Pancreas (tissue), 10 donors: ENCODE measurements around the gene OARD1. TPM values are rescaled to one million over a fixed set of nuclear protein-coding genes. Genes with fewer than 3 reads are reported as not detected.

ENCODE experiments used
- ATAC-seq, 4 donors: fragments of 200-7000 bp; cut with Tn5 transposase; one replicate each; pipeline versions ENCODE4 v1.8.0 to v1.9.1; 2020; ENCODE audit warnings: mild to moderate bottlenecking in 4 of 4, moderate library complexity in 4 of 4
- DNase-seq, 6 donors: peaks; one replicate each; pipeline ENCODE4 v3.0.0-alpha.2; 2020
- FAIRE-seq: peaks from 2 replicates; lab custom pipeline; 2012; peaks lifted over from hg19 to GRCh38; lab: Jason Lieb, UNC
- H3K27ac ChIP-seq, 4 donors: fragments of 200-600 bp; sonication (generic); 1 replicate in 3 of 4; 2 replicates in 1 of 4; pipeline versions ENCODE4 v1.5.0 to v1.8.0; 2020
- H3K27me3 ChIP-seq, 4 donors: fragments of 200-600 bp; one replicate each; pipeline ENCODE4 v1.8.0; 2021
- H3K36me3 ChIP-seq, 3 donors: fragments of 200-600 bp; sonication (generic) in 1 of 3; one replicate each; pipeline versions ENCODE4 v1.5.0 to v1.8.0; 2020 to 2021
- H3K4me1 ChIP-seq, 3 donors: fragments of 200-600 bp; one replicate each; pipeline ENCODE4 v1.8.0; 2021
- H3K4me3 ChIP-seq, 4 donors: fragments of 200-600 bp; sonication (generic) in 2 of 4; one replicate each; pipeline versions ENCODE4 v1.5.0 to v1.8.0; 2020 to 2021
- H3K9me3 ChIP-seq, 4 donors: fragments of 200-600 bp; one replicate each; pipeline ENCODE4 v1.8.0; 2021
- CTCF ChIP-seq, 4 donors: fragments of 200-600 bp; sonication (generic) in 3 of 4; IDR thresholded peaks; one replicate each; pipeline versions ENCODE4 v1.5.0 to v1.8.0; 2021; ENCODE audit warnings: antibody characterized with exemption in 4 of 4
- WGBS, 2 donors: extraction: QIAGEN DNeasy Blood & Tissue Kit; methylation state at CpG; one replicate each; pipeline ENCODE4 v1.1.7; 2013; 5-methylcytosine and 5-hydroxymethylcytosine counted together
- intact Hi-C, 3 donors: fragments of 100-400 bp; cut with DNase I; formaldehyde crosslinking; loops; one replicate each; pipeline versions ENCODE4 v1.11.1 to v1.14.2; 2022
- polyA plus RNA-seq, 2 donors: library from polyadenylated mRNA; stranded (reverse); fragments of 200-250 nt; gene quantifications; one replicate each; pipeline ENCODE4 v1.2.3, GENCODE V29; 2013
- total RNA-seq, 6 donors: library from RNA; stranded (reverse); fragmentation: NEBNext Ultra II Directional in 4 of 6; extraction: Animal tissue kit (Norgen Biotek cat#: 25700) in 4 of 6; gene quantifications; one replicate each; pipeline versions ENCODE4 v1.2.1 to v1.2.4, GENCODE V29; 2021 to 2023
- donor health status: healthy with polysubstance abuse.
- donor health status: DM: no; HTN: no; CAD: no; lungs with moderate emphysema.
- donor health status: DM: no; HTN: no; CAD: no.
- donor health status: control.
- donor health status: control.
- donor health status: Bipolar disorder and iron deficiency.
- donor health status: DM: yes; HTN: yes; CAD: no.
- donor health status: DM: no; HTN: no; CAD: no.
- donor health status: DM: no; HTN: no; CAD: no.
- donor health status: DM: yes; HTN: yes; CAD: no.

Gene OARD1
- total and polyA plus RNA-seq, 8 donors = 16.0 to 30.9 (median 21.3) TPM

GRCh38 chr6:41103847-41104246, 31.7 kb upstream of the OARD1 start:
- FAIRE-seq (no peak), DNase-seq (no peak), ATAC-seq (no peak)
- WGBS, 2 donors = 95 to 98% methylated on average over 3 of the region's 3 CpGs
- no peaks in the 10 kb centered on the region for H3K27me3 ChIP-seq
- H3K4me1 ChIP-seq = no peaks in the 10 kb centered on the region
- no peaks in the 10 kb centered on the region for H3K9me3 ChIP-seq
- H3K36me3 ChIP-seq = peaks cover 0 to 23% (median 9%) of the 10 kb centered on the region in 3 donors
- intact Hi-C loops = no loop called here
- no peak for TF ChIP-seq CTCF (IDR thresholded peaks at IDR 0.05)
- H3K4me3 ChIP-seq = no peak overlapping the region
- H3K27ac ChIP-seq = no peak overlapping the region

DNA sequence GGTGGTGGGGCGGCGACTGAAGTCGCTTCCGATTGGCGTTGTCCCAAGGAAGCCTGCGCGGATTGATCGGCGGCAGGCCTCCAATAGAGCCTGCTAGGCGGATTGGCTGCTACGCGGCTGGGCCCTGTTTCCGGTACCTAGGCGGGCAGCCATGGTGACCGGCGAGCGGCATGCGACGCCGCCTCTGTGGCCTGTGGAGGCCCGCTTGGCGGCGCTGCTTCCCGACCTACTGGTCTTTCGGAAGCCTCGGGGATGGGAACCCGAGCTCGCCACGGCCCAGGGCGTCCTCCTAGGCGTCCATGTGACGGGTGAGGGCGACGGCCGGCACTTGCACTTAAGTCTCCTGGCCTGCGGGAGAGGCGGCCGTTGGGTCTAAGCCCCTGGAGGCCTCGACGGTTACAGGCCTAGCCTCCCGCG, 28.7 kb upstream of the OARD1 start:
- peak in 2 of 6 donors; percentile 27 to 73 for DNase-seq
- WGBS, 2 donors = 89 to 91% methylated on average over 42 of the region's 42 CpGs
- Histone ChIP-seq H3K36me3 (peaks cover 7 to 52% (median 35%) of the 10 kb centered on the region in 3 donors), H3K27ac (no peak overlapping the region), H3K9me3 (no peaks in the 10 kb centered on the region), H3K27me3 (no peaks in the 10 kb centered on the region), H3K4me3 (no peak overlapping the region), H3K4me1 (no peaks in the 10 kb centered on the region)
- no peak for FAIRE-seq
- TF ChIP-seq CTCF (IDR thresholded peaks at IDR 0.05) = no peak
- intact Hi-C loops = no loop called here
- peak in 1 of 4 donors; percentile 29 for ATAC-seq

DNA sequence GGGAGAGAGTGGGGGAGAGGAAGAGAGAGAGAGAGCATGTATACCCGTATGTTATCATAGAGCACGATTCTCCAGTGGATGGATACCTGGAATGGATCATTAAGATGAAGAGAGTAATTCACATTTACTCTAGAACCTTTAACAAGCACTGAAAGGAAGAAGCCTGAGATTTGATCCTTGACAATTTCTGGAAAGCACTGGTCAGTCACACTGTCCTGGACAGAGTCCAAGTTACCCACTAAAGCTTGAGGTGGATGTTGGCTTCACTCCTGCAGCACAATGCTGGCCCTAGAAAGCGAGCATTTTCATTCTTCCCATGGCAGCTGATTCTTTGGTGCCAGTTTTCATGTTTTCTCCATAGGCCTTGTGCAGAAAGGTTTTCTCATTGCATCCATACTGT, 26.2 kb upstream of the OARD1 start:
- Histone ChIP-seq H3K4me1 (no peaks in the 10 kb centered on the region), H3K36me3 (peaks cover 15 to 77% (median 53%) of the 10 kb centered on the region in 3 donors), H3K9me3 (no peaks in the 10 kb centered on the region), H3K4me3 (no peak overlapping the region), H3K27me3 (no peaks in the 10 kb centered on the region), H3K27ac (no peak overlapping the region)
- TF ChIP-seq CTCF (IDR thresholded peaks at IDR 0.05) = no peak
- DNase-seq = no peak
- ATAC-seq = no peak
- no peak for FAIRE-seq
- intact Hi-C loops = no loop called here
- 65 to 72% methylated on average over 3 of the region's 3 CpGs for WGBS, 2 donors

DNA sequence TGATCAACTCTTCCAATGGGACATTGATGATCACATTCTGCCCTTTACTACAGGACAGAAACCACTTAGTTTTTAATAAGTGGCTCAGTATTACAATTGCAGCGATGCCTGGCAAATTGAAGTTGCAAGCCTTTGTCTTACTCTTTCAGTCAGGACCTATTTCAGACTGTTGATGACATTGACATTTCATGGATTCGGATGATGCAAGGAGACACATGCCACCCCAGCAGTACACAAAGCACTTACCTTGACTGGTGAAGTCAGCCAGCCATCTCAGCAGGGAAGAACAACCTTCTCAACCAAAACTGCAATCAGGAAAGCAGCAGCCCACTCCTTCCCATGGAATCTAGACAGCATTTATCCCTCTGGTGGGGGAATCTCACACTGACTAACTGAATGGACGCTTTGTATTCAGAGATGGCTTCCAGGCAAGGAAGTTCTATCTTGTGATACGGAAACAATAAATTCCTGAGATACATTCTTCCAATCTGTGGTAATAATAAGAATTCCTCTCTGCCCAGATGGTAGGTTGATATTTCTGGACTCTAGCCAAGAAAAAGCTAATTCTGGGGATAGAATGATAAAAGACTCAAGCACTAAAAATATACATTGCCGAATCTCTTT, 25.4 kb upstream of the OARD1 start:
- Histone ChIP-seq H3K27ac (no peak overlapping the region), H3K36me3 (peaks cover 15 to 83% (median 59%) of the 10 kb centered on the region in 3 donors), H3K4me1 (no peaks in the 10 kb centered on the region), H3K4me3 (no peak overlapping the region), H3K9me3 (no peaks in the 10 kb centered on the region), H3K27me3 (no peaks in the 10 kb centered on the region)
- intact Hi-C loops = no loop called here
- no peak for DNase-seq
- ATAC-seq = no peak
- TF ChIP-seq CTCF (IDR thresholded peaks at IDR 0.05) = no peak
- WGBS, 2 donors = 80 to 83% methylated on average over 5 of the region's 5 CpGs
- no peak for FAIRE-seq

DNA sequence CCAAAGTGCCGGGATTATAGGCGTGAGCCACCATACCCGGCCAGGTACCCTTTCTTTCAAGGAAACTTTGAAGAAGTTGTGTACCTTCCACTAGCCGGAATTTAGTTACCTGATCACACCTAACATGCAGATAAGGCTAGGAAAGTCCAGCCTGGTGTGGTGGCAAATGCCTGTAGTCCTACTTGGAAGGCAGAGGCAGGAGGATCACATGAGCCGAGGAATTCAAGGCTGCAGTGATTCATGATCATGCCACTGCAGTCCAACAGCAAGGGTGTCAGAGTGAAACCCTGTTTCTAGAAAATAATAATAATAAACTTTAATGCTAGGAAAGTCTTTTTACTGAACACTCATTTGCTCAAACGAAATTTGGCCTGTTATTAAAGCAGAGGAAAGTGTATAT, 21.6 kb upstream of the OARD1 start:
- Histone ChIP-seq H3K4me1 (no peaks in the 10 kb centered on the region), H3K27me3 (no peaks in the 10 kb centered on the region), H3K4me3 (no peak overlapping the region), H3K27ac (no peak overlapping the region), H3K36me3 (peaks cover 15 to 60% (median 54%) of the 10 kb centered on the region in 3 donors), H3K9me3 (no peaks in the 10 kb centered on the region)
- 88 to 89% methylated on average over 6 of the region's 6 CpGs for WGBS, 2 donors
- ATAC-seq (no peak), FAIRE-seq (no peak), DNase-seq (no peak)
- intact Hi-C loops = no loop called here
- no peak for TF ChIP-seq CTCF (IDR thresholded peaks at IDR 0.05)
